Panc1 (cell line): Measurements from ENCODE around the gene MED9. TPM values are rescaled to one million over a fixed set of nuclear protein-coding genes. Genes with fewer than 3 reads are reported as not detected.

Experiments used
- ATAC-seq: fragments of 200-7000 bp; cut with Tn5 transposase; 2 replicates; pipeline ENCODE4 v1.9.1; 2020; ENCODE audit warnings: mild to moderate bottlenecking, moderate library complexity
- BruUV-seq: library from RNA; stranded (reverse); fragments of 400-500 nt; replicated peaks from 2 replicates; lab custom pipeline; 2021; lab: Mats Ljungman, UMichigan
- CTCF ChIA-PET: fragments of 300-600 bp; sonication (Branson Sonifier 250); formaldehyde crosslinking; loops from one replicate; lab custom pipeline; 2022; ENCODE audit warnings: antibody characterized with exemption; lab: Charles Lee
- POLR2A ChIA-PET: fragments of 300-600 bp; sonication (Branson Sonifier 250); formaldehyde crosslinking; loops from one replicate; lab custom pipeline; 2022; ENCODE audit warnings: antibody characterized with exemption; lab: Charles Lee
- DNase-seq: peaks from one replicate; pipeline ENCODE4 v3.0.0-alpha.2; 2010; ENCODE audit warnings: low read depth, low spot score
- H3K27ac ChIP-seq: 2 replicates; pipeline ENCODE4 v1.5.1; 2011; ENCODE audit warnings: mild to moderate bottlenecking, low read length, inconsistent platforms
- H3K27me3 ChIP-seq: fragments of 200-500 bp; sonication (Bioruptor generic); 2 replicates; pipeline ENCODE4 v1.6.0; 2014; ENCODE audit warnings: low read length, inconsistent platforms; ENCODE audit not compliant: control insufficient read depth, insufficient read depth
- H3K36me3 ChIP-seq: fragments of 200-500 bp; sonication (Bioruptor generic); 2 replicates; pipeline ENCODE4 v1.5.1; 2014; ENCODE audit warnings: inconsistent platforms, mild to moderate bottlenecking, low read length, moderate library complexity; ENCODE audit not compliant: control insufficient read depth, insufficient read depth
- H3K4me1 ChIP-seq: 2 replicates; pipeline ENCODE4 v1.5.1; 2011; ENCODE audit warnings: inconsistent platforms, mild to moderate bottlenecking, low read length, moderate library complexity; ENCODE audit not compliant: control insufficient read depth, insufficient read depth
- H3K4me3 ChIP-seq, 2 experiments: 2 replicates each; pipeline ENCODE4 v1.5.1; 2011 to 2012; ENCODE audit warnings: low read depth in 2 of 2, low read length in 2 of 2, mild to moderate bottlenecking in 2 of 2, inconsistent platforms in 1 of 2, moderate library complexity in 1 of 2
- H3K9me3 ChIP-seq: fragments of 200-500 bp; sonication (Bioruptor generic); 2 replicates; pipeline ENCODE4 v1.5.1; 2014; ENCODE audit warnings: low read depth, mild to moderate bottlenecking, inconsistent platforms, low read length, moderate library complexity; ENCODE audit not compliant: control insufficient read depth, insufficient read depth
- CTCF ChIP-seq: fragments of 450-650 bp; IDR thresholded peaks from 2 replicates; pipeline ENCODE4 v1.5.1; 2017; ENCODE audit warnings: mild to moderate bottlenecking
- POLR2AphosphoS5 ChIP-seq: IDR thresholded peaks from 2 replicates; pipeline ENCODE4 v1.6.1; 2012; ENCODE audit warnings: mild to moderate bottlenecking, low read depth, low read length, moderate library complexity
- REST ChIP-seq, 2 experiments: IDR thresholded peaks; 2 replicates each; pipeline ENCODE4 v1.6.1; 2011 to 2012; ENCODE audit warnings: low read depth in 2 of 2, control low read depth in 1 of 2, low read length in 1 of 2, mild to moderate bottlenecking in 1 of 2, moderate library complexity in 1 of 2; ENCODE audit not compliant: insufficient read depth in 1 of 2
- SIN3A ChIP-seq: IDR thresholded peaks from 2 replicates; pipeline ENCODE4 v1.6.1; 2012; ENCODE audit warnings: low read depth, mild to moderate bottlenecking, low read length, moderate library complexity, borderline replicate concordance; ENCODE audit not compliant: insufficient read depth
- TCF7L2 ChIP-seq: IDR thresholded peaks from 2 replicates; pipeline ENCODE4 v1.6.1; 2011; ENCODE audit warnings: mild to moderate bottlenecking, low read depth, low read length, inconsistent platforms
- in situ Hi-C: cut with HindIII; loops from 2 replicates; pipeline ENCODE4 v1.10.0; 2016; ENCODE audit warnings: low sequenced_read_pairs, low pct_unique_long_range_greater_than_20kb
- intact Hi-C: fragments of 100-400 bp; cut with micrococcal nuclease; formaldehyde crosslinking; loops from one replicate; pipeline ENCODE4 v1.10.0; 2022; ENCODE audit not compliant: unreplicated experiment
- total RNA-seq: library from RNA; stranded (reverse); gene quantifications from one replicate; pipeline ENCODE4 v1.2.1, GENCODE V29; 2021; ENCODE audit not compliant: unreplicated experiment

The MED9 gene
- total RNA-seq, 1 experiment from 2014 or later, result 11.1 TPM

- TF ChIP-seq POLR2AphosphoS5, result no peak
- no peak for TF ChIP-seq REST (IDR thresholded peaks at IDR 0.05; ENCODE audit: insufficient read depth in 1 of 2, low read depth in 2 of 2, low read length in 1 of 2)
- no peak for TF ChIP-seq SIN3A
- TF ChIP-seq TCF7L2, result no peak
- no peak for TF ChIP-seq CTCF
- Histone ChIP-seq H3K9me3 (no peaks in the 10 kb centered on the region), H3K4me3 (no peak overlapping the region), H3K27ac (no peak overlapping the region), H3K36me3 (no peaks in the 10 kb centered on the region), H3K4me1 (peaks cover 8% of the 10 kb centered on the region), H3K27me3 (no peaks in the 10 kb centered on the region)
- peak; percentile 88 for ATAC-seq
- ChIA-PET POLR2A (interaction anchor here (0.5 to 0.6 kb wide), 3 partner anchors 20 to 428 kb away, joined by 5 to 10 read pairs (median 6); no protein-coding TSS in a partner anchor), CTCF (interaction anchor here (0.6 kb wide), 1 partner anchor 10 kb away, joined by 7 read pairs; no protein-coding TSS in a partner anchor)
- DNase-seq, result no peak
- BruUV-seq, result no TSS peak
- intact Hi-C loops, result no loop called here
- in situ Hi-C loops, result no loop called here
Observed at GRCh38 chr17:17511881-17512858, 35.4 kb downstream of the MED9 start.

GRCh38 chr17:17512866-17513265, 36.1 kb downstream of the MED9 start:
- Histone ChIP-seq H3K9me3 (no peaks in the 10 kb centered on the region), H3K4me1 (peaks cover 8% of the 10 kb centered on the region), H3K27ac (no peak overlapping the region), H3K27me3 (no peaks in the 10 kb centered on the region), H3K36me3 (no peaks in the 10 kb centered on the region), H3K4me3 (no peak overlapping the region)
- CTCF ChIA-PET, result no interaction called here
- BruUV-seq, result no TSS peak
- no peak for TF ChIP-seq SIN3A
- TF ChIP-seq TCF7L2, result no peak
- TF ChIP-seq REST (IDR thresholded peaks at IDR 0.05; ENCODE audit: insufficient read depth in 1 of 2, low read depth in 2 of 2, low read length in 1 of 2), result no peak
- no peak for TF ChIP-seq CTCF
- TF ChIP-seq POLR2AphosphoS5, result no peak
- intact Hi-C loops, result no loop called here
- ATAC-seq (no peak), DNase-seq (no peak)
- POLR2A ChIA-PET, result no interaction called here
- in situ Hi-C loops, result no loop called here
